GM12891 (cell line): ENCODE data around the gene SNPH.
A peak's percentile ranks its signal among the peaks of the same experiment; 100 is the strongest.

Source experiments
- DNase-seq: peaks from one replicate; pipeline ENCODE4 v3.0.0; 2011; ENCODE audit warnings: low spot score; ENCODE audit not compliant: insufficient read length
- FAIRE-seq: peaks from 2 replicates; lab custom pipeline; 2011; peaks lifted over from hg19 to GRCh38; lab: Jason Lieb, UNC
- PAX5 ChIP-seq: IDR thresholded peaks from 2 replicates; pipeline ENCODE4 v1.6.1; 2011; ENCODE audit warnings: low read length, moderate library complexity, mild to moderate bottlenecking; ENCODE audit not compliant: insufficient read depth, severe bottlenecking
- POLR2A ChIP-seq: IDR thresholded peaks from 2 replicates; pipeline ENCODE4 v1.6.1; 2011; ENCODE audit warnings: low read depth, low read length, control low read depth
- POLR2AphosphoS5 ChIP-seq: IDR thresholded peaks from 2 replicates; pipeline ENCODE4 v1.6.1; 2011; ENCODE audit warnings: low read depth, low read length, control low read depth
- POU2F2 ChIP-seq: IDR thresholded peaks from 2 replicates; pipeline ENCODE4 v1.6.1; 2011; ENCODE audit warnings: low read depth, mild to moderate bottlenecking, control low read depth, low read length, moderate library complexity
- SPI1 ChIP-seq: IDR thresholded peaks from 2 replicates; pipeline ENCODE4 v1.6.1; 2011; ENCODE audit warnings: low read depth, low read length, control low read depth
- TAF1 ChIP-seq: IDR thresholded peaks from 2 replicates; pipeline ENCODE4 v1.6.1; 2011; ENCODE audit warnings: low read depth, low read length, control low read depth

SNPH gene

GRCh38 chr20:1277529-1278322 lies 11.6 kb downstream of the SNPH start:
- TF ChIP-seq POLR2AphosphoS5 = no peak
- TF ChIP-seq TAF1 = no peak
- no peak for TF ChIP-seq PAX5
- no peak for TF ChIP-seq SPI1
- TF ChIP-seq POLR2A = no peak
- TF ChIP-seq POU2F2 = no peak
- no peak for DNase-seq
- peak; percentile 82 for FAIRE-seq

- FAIRE-seq (no peak), DNase-seq (no peak)
- peak; percentile 87 for TF ChIP-seq SPI1
- TF ChIP-seq TAF1 = no peak
Observed at GRCh38 chr20:1278993-1279392, 12.9 kb downstream of the SNPH start.

GRCh38 chr20:1280195-1281102 lies 14.4 kb downstream of the SNPH start:
- TF ChIP-seq POLR2A = no peak
- no peak for TF ChIP-seq POLR2AphosphoS5
- no peak for TF ChIP-seq PAX5
- no peak for TF ChIP-seq POU2F2
- no peak for FAIRE-seq
- DNase-seq = no peak

- no peak for DNase-seq
- FAIRE-seq = no peak
- TF ChIP-seq POLR2AphosphoS5 (no peak), PAX5 (no peak), POLR2A (no peak), POU2F2 (no peak), TAF1 (no peak), SPI1 (no peak)
Observed at GRCh38 chr20:1281279-1282057, 15.4 kb downstream of the SNPH start.

GRCh38 chr20:1282966-1283365 lies 16.9 kb downstream of the SNPH start:
- DNase-seq (no peak), FAIRE-seq (no peak)
- TF ChIP-seq PAX5 (no peak), SPI1 (no peak), POLR2A (no peak)

- FAIRE-seq (no peak), DNase-seq (no peak)
- no peak for TF ChIP-seq POLR2A
Observed at GRCh38 chr20:1283522-1284510, 17.7 kb downstream of the SNPH start.

GRCh38 chr20:1286267-1287024 lies 20.4 kb downstream of the SNPH start:
- no peak for DNase-seq
- no peak for FAIRE-seq
- TF ChIP-seq PAX5 (no peak), SPI1 (no peak), POLR2A (no peak)

- no peak for FAIRE-seq
- DNase-seq = no peak
- no peak for TF ChIP-seq POLR2AphosphoS5
- TF ChIP-seq POU2F2 = no peak
- TF ChIP-seq TAF1 = no peak
- no peak for TF ChIP-seq POLR2A
- TF ChIP-seq SPI1 = no peak
- TF ChIP-seq PAX5 = no peak
Observed at GRCh38 chr20:1287306-1287705, 21.2 kb downstream of the SNPH start.
